ENCODE data around the gene RXRG. TPM values are rescaled to one million over a fixed set of nuclear protein-coding genes. Genes with fewer than 3 reads are reported as not detected.

RXRG gene
- total RNA-seq, 1 experiment from 2014 or later: not detected

DNA sequence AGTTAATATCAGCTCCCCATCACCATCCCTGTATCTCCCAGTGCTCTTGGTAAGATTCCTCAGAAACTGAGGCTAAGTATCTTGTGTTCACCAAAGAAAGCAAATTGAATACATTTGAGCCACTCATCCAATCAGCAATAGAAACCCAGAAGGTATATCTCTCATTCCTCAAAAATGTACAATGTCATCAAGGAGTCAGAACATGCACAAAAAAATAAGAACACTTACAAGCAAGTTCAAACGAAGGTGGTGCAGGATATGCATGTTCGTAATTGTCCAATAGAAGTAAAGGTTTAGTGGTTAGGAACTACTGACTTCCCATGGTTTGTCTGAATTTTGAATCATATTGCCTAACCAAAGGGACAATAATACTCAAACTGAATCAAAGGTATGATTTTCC lies 24.3 kb downstream of the RXRG start:
- no peaks in the 10 kb centered on the region for H3K79me2 ChIP-seq (ENCODE audit: insufficient read depth, low read length)
- TF ChIP-seq, protein P1, sequence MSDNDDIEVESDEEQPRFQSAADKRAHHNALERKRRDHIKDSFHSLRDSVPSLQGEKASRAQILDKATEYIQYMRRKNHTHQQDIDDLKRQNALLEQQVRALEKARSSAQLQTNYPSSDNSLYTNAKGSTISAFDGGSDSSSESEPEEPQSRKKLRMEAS (IDR thresholded peaks at IDR 0.05): no peak
- no peak for TF ChIP-seq TCF7L2 (IDR thresholded peaks at IDR 0.05; ENCODE audit: borderline replicate concordance, extremely low read depth, insufficient read depth, insufficient read length)
- no peak for TF ChIP-seq FOSL1 (IDR thresholded peaks at IDR 0.05; ENCODE audit: low read depth)
- TF ChIP-seq EZH2 (IDR thresholded peaks at IDR 0.05): no peak
- H3K27me3 ChIP-seq (ENCODE audit: insufficient read depth, low read length): peaks cover 66% of the 10 kb centered on the region
- no peaks in the 10 kb centered on the region for H3K9me2 ChIP-seq (ENCODE audit: insufficient read depth)
- H3K4me2 ChIP-seq (ENCODE audit: low read length): no peak overlapping the region
- no peaks in the 10 kb centered on the region for H3K36me3 ChIP-seq (ENCODE audit: control insufficient read depth in 1 of 2, insufficient read depth in 2 of 2, low read length in 2 of 2)
- no peaks in the 10 kb centered on the region for H3K4me1 ChIP-seq (ENCODE audit: control insufficient read depth in 1 of 2, insufficient read depth in 2 of 2, low read length in 2 of 2)
- no peak overlapping the region for H3K27ac ChIP-seq (ENCODE audit: low read depth, low read length)
- no peak overlapping the region for H3K4me3 ChIP-seq (replicated peaks in 1 of 2; ENCODE audit: low read depth in 1 of 2, low read length in 2 of 2)
- no peak overlapping the region for H3K9ac ChIP-seq (ENCODE audit: low read length)
- intact Hi-C loops (cut with micrococcal nuclease): no loop called here
- ATAC-seq: no peak
- H2AFZ ChIP-seq (ENCODE audit: low read depth, low read length, poor library complexity, severe bottlenecking): no peak overlapping the region
- ChIA-PET RAD21 (ENCODE audit: low non-redundant PET in 1 of 2, low total read pairs in 2 of 2, uncharacterized antibody in 2 of 2, unreplicated experiment in 2 of 2) (no interaction called here), POLR2A (no interaction called here), CTCF (no interaction called here)
- no peaks in the 10 kb centered on the region for H4K20me1 ChIP-seq (ENCODE audit: insufficient read depth)
- H3K9me3 ChIP-seq (ENCODE audit: control insufficient read depth in 1 of 2, insufficient read depth in 1 of 2, low read depth in 1 of 2, low read length in 2 of 2): no peaks in the 10 kb centered on the region
- no peak for DNase-seq (ENCODE audit: low read depth, low spot score)
- no TSS peak for BruUV-seq (replicated peaks)

DNA sequence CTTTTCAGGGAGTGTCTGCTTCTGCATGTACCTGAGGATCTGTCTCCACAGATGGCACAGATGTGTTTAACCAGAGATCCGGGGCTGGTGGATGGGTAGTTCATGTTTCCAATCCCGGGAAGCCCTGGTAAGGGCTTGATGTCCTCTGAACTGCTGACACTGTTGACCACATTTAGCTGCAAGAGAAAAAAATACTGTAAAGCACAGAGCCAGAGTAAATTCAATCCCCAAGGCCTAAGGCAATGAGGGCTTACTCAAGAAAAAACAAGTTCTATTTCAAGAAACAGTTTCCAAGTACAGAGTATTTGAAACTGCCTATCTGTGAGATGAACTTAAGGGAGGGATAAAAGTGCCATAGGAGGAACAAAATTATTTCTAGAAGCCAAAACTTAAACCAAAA lies 25.1 kb downstream of the RXRG start:
- BruUV-seq (replicated peaks): no TSS peak

More for the DNA sequence above, 25.1 kb downstream of the RXRG start:
- no peak overlapping the region for H3K27ac ChIP-seq (ENCODE audit: low read depth, low read length)
- ATAC-seq (no peak), DNase-seq (ENCODE audit: low read depth, low spot score) (no peak)
- H3K4me1 ChIP-seq (ENCODE audit: control insufficient read depth in 1 of 2, insufficient read depth in 2 of 2, low read length in 2 of 2): no peaks in the 10 kb centered on the region
- no peaks in the 10 kb centered on the region for H3K79me2 ChIP-seq (ENCODE audit: insufficient read depth, low read length)
- ChIA-PET POLR2A (no interaction called here), CTCF (no interaction called here), RAD21 (ENCODE audit: low non-redundant PET in 1 of 2, low total read pairs in 2 of 2, uncharacterized antibody in 2 of 2, unreplicated experiment in 2 of 2) (no interaction called here)
- no peaks in the 10 kb centered on the region for H3K36me3 ChIP-seq (ENCODE audit: control insufficient read depth in 1 of 2, insufficient read depth in 2 of 2, low read length in 2 of 2)
- H3K27me3 ChIP-seq (ENCODE audit: insufficient read depth, low read length): peaks cover 72% of the 10 kb centered on the region
- H3K9ac ChIP-seq (ENCODE audit: low read length): no peak overlapping the region
- no peaks in the 10 kb centered on the region for H3K9me2 ChIP-seq (ENCODE audit: insufficient read depth)
- no peak overlapping the region for H3K4me2 ChIP-seq (ENCODE audit: low read length)
- H4K20me1 ChIP-seq (ENCODE audit: insufficient read depth): no peaks in the 10 kb centered on the region
- H3K4me3 ChIP-seq (replicated peaks in 1 of 2; ENCODE audit: low read depth in 1 of 2, low read length in 2 of 2): no peak overlapping the region
- no peaks in the 10 kb centered on the region for H3K9me3 ChIP-seq (ENCODE audit: control insufficient read depth in 1 of 2, insufficient read depth in 1 of 2, low read depth in 1 of 2, low read length in 2 of 2)
- no peak overlapping the region for H2AFZ ChIP-seq (ENCODE audit: low read depth, low read length, poor library complexity, severe bottlenecking)
- TF ChIP-seq ZFX (IDR thresholded peaks at IDR 0.05) (no peak), ZNF274 (IDR thresholded peaks at IDR 0.05; ENCODE audit: low read depth, low read length) (no peak), EGR1 (IDR thresholded peaks at IDR 0.05; ENCODE audit: low read depth) (no peak), SRF (IDR thresholded peaks at IDR 0.05; ENCODE audit: low read depth) (no peak), EZH2phosphoT487 (IDR thresholded peaks at IDR 0.05; ENCODE audit: borderline replicate concordance) (no peak), POLR2A (IDR thresholded peaks at IDR 0.05; ENCODE audit: borderline replicate concordance, extremely low read depth, insufficient read depth, insufficient read length) (no peak)
- TF ChIP-seq, protein P2, sequence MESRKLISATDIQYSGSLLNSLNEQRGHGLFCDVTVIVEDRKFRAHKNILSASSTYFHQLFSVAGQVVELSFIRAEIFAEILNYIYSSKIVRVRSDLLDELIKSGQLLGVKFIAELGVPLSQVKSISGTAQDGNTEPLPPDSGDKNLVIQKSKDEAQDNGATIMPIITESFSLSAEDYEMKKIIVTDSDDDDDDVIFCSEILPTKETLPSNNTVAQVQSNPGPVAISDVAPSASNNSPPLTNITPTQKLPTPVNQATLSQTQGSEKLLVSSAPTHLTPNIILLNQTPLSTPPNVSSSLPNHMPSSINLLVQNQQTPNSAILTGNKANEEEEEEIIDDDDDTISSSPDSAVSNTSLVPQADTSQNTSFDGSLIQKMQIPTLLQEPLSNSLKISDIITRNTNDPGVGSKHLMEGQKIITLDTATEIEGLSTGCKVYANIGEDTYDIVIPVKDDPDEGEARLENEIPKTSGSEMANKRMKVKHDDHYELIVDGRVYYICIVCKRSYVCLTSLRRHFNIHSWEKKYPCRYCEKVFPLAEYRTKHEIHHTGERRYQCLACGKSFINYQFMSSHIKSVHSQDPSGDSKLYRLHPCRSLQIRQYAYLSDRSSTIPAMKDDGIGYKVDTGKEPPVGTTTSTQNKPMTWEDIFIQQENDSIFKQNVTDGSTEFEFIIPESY (IDR thresholded peaks at IDR 0.05; ENCODE audit: extremely low read depth, insufficient replicate concordance, low read length): no peak
- intact Hi-C loops (cut with micrococcal nuclease): no loop called here

All from HCT116 (cell line).